GM23338 (cell line): ENCODE data around the gene CERT1. TPM values are rescaled to one million over a fixed set of nuclear protein-coding genes. Genes with fewer than 3 reads are reported as not detected.

Source experiments
- ATAC-seq: fragments of 200-7000 bp; cut with Tn5 transposase; 3 replicates; pipeline ENCODE4 v1.9.1; 2020
- DNase-seq: peaks from one replicate; pipeline ENCODE4 v3.0.0-alpha.2; 2015; ENCODE audit warnings: low spot score
- H2AFZ ChIP-seq: fragments of 200-600 bp; sonication (generic); 2 replicates; pipeline ENCODE4 v1.8.0; 2016; ENCODE audit warnings: antibody characterized with exemption, mild to moderate bottlenecking, moderate library complexity
- H3F3A ChIP-seq: fragments of 200-600 bp; sonication (generic); replicated peaks from 2 replicates; pipeline ENCODE4 v1.8.0; 2017; ENCODE audit warnings: antibody characterized with exemption, mixed run types, low read depth
- H3K27ac ChIP-seq: fragments of 200-600 bp; sonication (generic); 2 replicates; pipeline ENCODE4 v1.6.1; 2016; ENCODE audit warnings: low read depth
- H3K27me3 ChIP-seq: fragments of 200-600 bp; sonication (generic); 2 replicates; pipeline ENCODE4 v1.8.0; 2016; ENCODE audit warnings: mild to moderate bottlenecking, mixed run types, moderate library complexity; ENCODE audit not compliant: insufficient read depth
- H3K36me3 ChIP-seq: fragments of 200-600 bp; sonication (generic); 2 replicates; pipeline ENCODE4 v1.8.0; 2016; ENCODE audit warnings: mild to moderate bottlenecking; ENCODE audit not compliant: insufficient read depth
- H3K4me1 ChIP-seq: fragments of 200-600 bp; sonication (generic); 2 replicates; pipeline ENCODE4 v1.8.0; 2016; ENCODE audit warnings: mild to moderate bottlenecking, moderate library complexity; ENCODE audit not compliant: insufficient read depth
- H3K4me2 ChIP-seq: fragments of 200-600 bp; sonication (generic); 2 replicates; pipeline ENCODE4 v1.7.1; 2017; ENCODE audit warnings: mixed run types
- H3K4me3 ChIP-seq: fragments of 200-600 bp; sonication (generic); 2 replicates; pipeline ENCODE4 v1.6.1; 2016; ENCODE audit warnings: mixed run types
- H3K79me2 ChIP-seq: fragments of 200-600 bp; sonication (generic); replicated peaks from 2 replicates; pipeline ENCODE4 v1.8.0; 2017; ENCODE audit warnings: mild to moderate bottlenecking; ENCODE audit not compliant: insufficient read depth
- H3K9me2 ChIP-seq: fragments of 200-600 bp; sonication (generic); 2 replicates; pipeline ENCODE4 v1.8.0; 2017; ENCODE audit not compliant: insufficient read depth
- H4K20me1 ChIP-seq: fragments of 200-600 bp; sonication (generic); replicated peaks from 2 replicates; pipeline ENCODE4 v1.8.0; 2017; ENCODE audit warnings: mild to moderate bottlenecking; ENCODE audit not compliant: insufficient read depth
- H3K27ac Mint-ChIP-seq: 2 replicates; pipeline ENCODE4 v1.8.0; 2020; ENCODE audit warnings: inconsistent platforms, mild to moderate bottlenecking, moderate library complexity, mixed read lengths
- H3K27me3 Mint-ChIP-seq: 3 replicates; pipeline ENCODE4 v1.8.0; 2022; ENCODE audit warnings: low read depth, mild to moderate bottlenecking, moderate library complexity, mixed read lengths, inconsistent platforms; ENCODE audit not compliant: insufficient read depth, poor library complexity
- H3K36me3 Mint-ChIP-seq: 3 replicates; pipeline ENCODE4 v1.8.0; 2021; ENCODE audit warnings: low read depth, mild to moderate bottlenecking, inconsistent platforms, moderate library complexity, mixed read lengths
- H3K4me1 Mint-ChIP-seq: 3 replicates; pipeline ENCODE4 v1.8.0; 2020; ENCODE audit warnings: mild to moderate bottlenecking, inconsistent platforms, mixed read lengths
- H3K4me3 Mint-ChIP-seq: 3 replicates; pipeline ENCODE4 v1.8.0; 2021; ENCODE audit warnings: moderate library complexity, mild to moderate bottlenecking, inconsistent platforms, mixed read lengths
- H3K9me3 Mint-ChIP-seq: 3 replicates; pipeline ENCODE4 v1.8.0; 2020; ENCODE audit warnings: moderate library complexity, mild to moderate bottlenecking, inconsistent platforms, mixed read lengths
- CREB1 ChIP-seq: fragments of 250-450 bp; sonication (Bioruptor Pico); IDR thresholded peaks from 2 replicates; pipeline ENCODE4 v1.5.0; 2020; ENCODE audit warnings: low read depth, mild to moderate bottlenecking, moderate library complexity
- EZH2 ChIP-seq: fragments of 200-600 bp; sonication (generic); IDR thresholded peaks from one replicate; pipeline ENCODE4 v1.8.0; 2017; ENCODE audit warnings: antibody characterized with exemption, mild to moderate bottlenecking, low read depth; ENCODE audit not compliant: unreplicated experiment
- EZH2phosphoT487 ChIP-seq: fragments of 200-600 bp; sonication (generic); IDR thresholded peaks from one replicate; pipeline ENCODE4 v1.8.1; 2018; ENCODE audit warnings: antibody characterized with exemption; ENCODE audit not compliant: unreplicated experiment
- JUNB ChIP-seq: IDR thresholded peaks from one replicate; pipeline ENCODE4 v1.6.1; 2016; ENCODE audit warnings: antibody characterized with exemption; ENCODE audit not compliant: unreplicated experiment
- NANOG ChIP-seq: IDR thresholded peaks from 2 replicates; pipeline ENCODE4 v1.6.1; 2016; ENCODE audit warnings: antibody characterized with exemption, borderline replicate concordance
- POLR2AphosphoS5 ChIP-seq: IDR thresholded peaks from 2 replicates; pipeline ENCODE4 v1.6.1; 2016; ENCODE audit warnings: antibody characterized with exemption, low read depth
- STAT1 ChIP-seq: IDR thresholded peaks from one replicate; pipeline ENCODE4 v1.6.1; 2016; ENCODE audit warnings: antibody characterized with exemption; ENCODE audit not compliant: unreplicated experiment
- ZNF331 ChIP-seq: fragments of 250-450 bp; sonication (Bioruptor Pico); IDR thresholded peaks from 2 replicates; pipeline ENCODE4 v1.5.0; 2020; ENCODE audit warnings: low read depth, mild to moderate bottlenecking, moderate library complexity
- polyA plus RNA-seq: library from polyadenylated mRNA; unstranded; fragments of >200 nt; fragmentation: Nextera tagmentation; extraction: Ambion mirVana; gene quantifications from 2 replicates; pipeline ENCODE4 v1.2.1, GENCODE V29; 2016
- total RNA-seq: library from RNA; depleted of rRNA; stranded (reverse); fragments of >200 nt; shearing (Covaris generic); gene quantifications from 2 replicates; pipeline ENCODE4 v1.2.3, GENCODE V29; 2014
- TF ChIP-seq, protein P1 (sequence below), 2 experiments: fragments of 200-600 bp in 1 of 2; sonication (generic) in 1 of 2; conservative IDR thresholded peaks; 2 replicates each; pipeline versions ENCODE4 v1.5.1 to v1.6.1; 2016 to 2017; ENCODE audit warnings: antibody characterized with exemption in 2 of 2, low read depth in 2 of 2, mild to moderate bottlenecking in 2 of 2, moderate library complexity in 1 of 2
- TF ChIP-seq, protein P2 (sequence below): fragments of 250-450 bp; sonication (Bioruptor Pico); IDR thresholded peaks from 2 replicates; pipeline ENCODE4 v1.5.0; 2020; ENCODE audit warnings: mild to moderate bottlenecking, moderate library complexity
- TF ChIP-seq, protein P3 (sequence below): IDR thresholded peaks from one replicate; pipeline ENCODE4 v1.6.1; 2018; ENCODE audit warnings: antibody characterized with exemption; ENCODE audit not compliant: unreplicated experiment

The CERT1 gene
- total and polyA plus RNA-seq, 2 experiments from 2014 or later, result 36.5 to 40.7 TPM

DNA sequence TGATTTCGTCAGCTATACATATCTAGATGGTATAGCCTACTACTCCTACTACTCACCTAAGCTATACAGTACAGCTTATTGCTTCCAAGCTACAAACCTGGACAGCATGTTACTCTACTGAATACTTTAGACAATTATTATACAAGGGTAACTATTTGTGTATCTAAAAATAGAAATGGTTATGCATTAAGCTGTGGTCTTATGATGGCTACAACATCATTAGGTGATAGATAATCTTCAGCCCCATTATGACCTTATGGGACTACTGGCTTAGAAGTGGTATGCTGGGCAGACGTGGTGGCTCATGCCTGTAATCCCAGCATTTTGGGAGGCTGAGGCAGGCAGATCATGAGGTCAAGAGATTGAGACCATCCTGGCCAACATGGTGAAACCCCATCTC is 40.2 kb downstream of the CERT1 start:
- 0 out of 2 replicates have a peak, but pooled peaks cover under 1% of the 10 kb centered on the region for H4K20me1 ChIP-seq
- H3K4me2 ChIP-seq, result no peak overlapping the region
- H3K27ac ChIP-seq, result no peak overlapping the region
- H3K4me3 ChIP-seq, result no peak overlapping the region
- H3K36me3 ChIP-seq, result no peaks in the 10 kb centered on the region
- H3K27me3 ChIP-seq, result no peaks in the 10 kb centered on the region
- peaks cover 25% of the 10 kb centered on the region for H3K4me1 ChIP-seq
- peaks cover 68% of the 10 kb centered on the region for H3K79me2 ChIP-seq
- Mint-ChIP-seq H3K36me3 (peaks cover 9% of the 10 kb centered on the region; the same call in 2 of the 3 replicates), H3K9me3 (peaks cover 4% of the 10 kb centered on the region; the same call in 2 of the 3 replicates), H3K4me3 (no peak overlapping the region), H3K27ac (no peak overlapping the region), H3K4me1 (peaks cover 29% of the 10 kb centered on the region), H3K27me3 (peaks cover 2% of the 10 kb centered on the region)
- ATAC-seq (no peak), DNase-seq (no peak)
- H2AFZ ChIP-seq, result no peak overlapping the region
- no peak for TF ChIP-seq EZH2phosphoT487
- TF ChIP-seq CREB1 (CRISPR knock-in tag), result no peak
- TF ChIP-seq EZH2, result no peak
- no peak for TF ChIP-seq POLR2AphosphoS5
- no peaks in the 10 kb centered on the region for H3F3A ChIP-seq
- H3K9me2 ChIP-seq, result no peaks in the 10 kb centered on the region

DNA sequence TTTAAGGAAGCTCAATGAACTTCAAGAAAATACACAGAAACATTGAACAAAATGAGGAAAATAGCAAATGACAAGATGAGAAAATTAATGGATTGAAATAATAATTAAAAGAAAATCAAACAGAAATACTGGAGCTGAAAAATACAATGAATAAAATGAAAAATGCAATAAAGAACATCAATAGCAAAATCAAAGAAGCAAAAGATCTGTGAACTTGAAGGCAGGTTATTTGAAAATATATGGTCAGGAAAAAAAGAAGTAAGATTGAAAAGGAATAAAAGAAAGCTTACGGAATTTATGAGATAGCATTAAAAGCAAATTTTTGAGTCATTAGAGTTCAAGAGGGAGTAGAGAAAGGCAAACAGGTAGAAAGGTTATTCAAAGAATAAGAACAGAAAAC is 42.4 kb downstream of the CERT1 start:
- Mint-ChIP-seq H3K9me3 (peaks cover 4% of the 10 kb centered on the region; the same call in 2 of the 3 replicates), H3K27ac (no peak overlapping the region), H3K4me3 (no peak overlapping the region), H3K4me1 (peaks cover 27% of the 10 kb centered on the region), H3K36me3 (peaks cover 6% of the 10 kb centered on the region; the same call in 2 of the 3 replicates), H3K27me3 (peaks cover 2% of the 10 kb centered on the region)
- Histone ChIP-seq H3K36me3 (no peaks in the 10 kb centered on the region), H3K9me2 (no peaks in the 10 kb centered on the region), H3K27me3 (no peaks in the 10 kb centered on the region), H3K27ac (no peak overlapping the region), H3K79me2 (peaks cover 73% of the 10 kb centered on the region), H4K20me1 (0 out of 2 replicates have a peak, but pooled peaks cover 4% of the 10 kb centered on the region), H3F3A (no peaks in the 10 kb centered on the region), H3K4me1 (peaks cover 20% of the 10 kb centered on the region), H3K4me3 (no peak overlapping the region), H3K4me2 (no peak overlapping the region), H2AFZ (no peak overlapping the region)
- ATAC-seq, result no peak
- DNase-seq, result no peak
- TF ChIP-seq ZNF331 (CRISPR knock-in tag), result no peak
- no peak for TF ChIP-seq STAT1
- TF ChIP-seq, protein P1, sequence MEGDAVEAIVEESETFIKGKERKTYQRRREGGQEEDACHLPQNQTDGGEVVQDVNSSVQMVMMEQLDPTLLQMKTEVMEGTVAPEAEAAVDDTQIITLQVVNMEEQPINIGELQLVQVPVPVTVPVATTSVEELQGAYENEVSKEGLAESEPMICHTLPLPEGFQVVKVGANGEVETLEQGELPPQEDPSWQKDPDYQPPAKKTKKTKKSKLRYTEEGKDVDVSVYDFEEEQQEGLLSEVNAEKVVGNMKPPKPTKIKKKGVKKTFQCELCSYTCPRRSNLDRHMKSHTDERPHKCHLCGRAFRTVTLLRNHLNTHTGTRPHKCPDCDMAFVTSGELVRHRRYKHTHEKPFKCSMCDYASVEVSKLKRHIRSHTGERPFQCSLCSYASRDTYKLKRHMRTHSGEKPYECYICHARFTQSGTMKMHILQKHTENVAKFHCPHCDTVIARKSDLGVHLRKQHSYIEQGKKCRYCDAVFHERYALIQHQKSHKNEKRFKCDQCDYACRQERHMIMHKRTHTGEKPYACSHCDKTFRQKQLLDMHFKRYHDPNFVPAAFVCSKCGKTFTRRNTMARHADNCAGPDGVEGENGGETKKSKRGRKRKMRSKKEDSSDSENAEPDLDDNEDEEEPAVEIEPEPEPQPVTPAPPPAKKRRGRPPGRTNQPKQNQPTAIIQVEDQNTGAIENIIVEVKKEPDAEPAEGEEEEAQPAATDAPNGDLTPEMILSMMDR (conservative IDR thresholded peaks at IDR 0.05; ENCODE audit: low read depth in 2 of 2), result no peak
- TF ChIP-seq, protein P2, sequence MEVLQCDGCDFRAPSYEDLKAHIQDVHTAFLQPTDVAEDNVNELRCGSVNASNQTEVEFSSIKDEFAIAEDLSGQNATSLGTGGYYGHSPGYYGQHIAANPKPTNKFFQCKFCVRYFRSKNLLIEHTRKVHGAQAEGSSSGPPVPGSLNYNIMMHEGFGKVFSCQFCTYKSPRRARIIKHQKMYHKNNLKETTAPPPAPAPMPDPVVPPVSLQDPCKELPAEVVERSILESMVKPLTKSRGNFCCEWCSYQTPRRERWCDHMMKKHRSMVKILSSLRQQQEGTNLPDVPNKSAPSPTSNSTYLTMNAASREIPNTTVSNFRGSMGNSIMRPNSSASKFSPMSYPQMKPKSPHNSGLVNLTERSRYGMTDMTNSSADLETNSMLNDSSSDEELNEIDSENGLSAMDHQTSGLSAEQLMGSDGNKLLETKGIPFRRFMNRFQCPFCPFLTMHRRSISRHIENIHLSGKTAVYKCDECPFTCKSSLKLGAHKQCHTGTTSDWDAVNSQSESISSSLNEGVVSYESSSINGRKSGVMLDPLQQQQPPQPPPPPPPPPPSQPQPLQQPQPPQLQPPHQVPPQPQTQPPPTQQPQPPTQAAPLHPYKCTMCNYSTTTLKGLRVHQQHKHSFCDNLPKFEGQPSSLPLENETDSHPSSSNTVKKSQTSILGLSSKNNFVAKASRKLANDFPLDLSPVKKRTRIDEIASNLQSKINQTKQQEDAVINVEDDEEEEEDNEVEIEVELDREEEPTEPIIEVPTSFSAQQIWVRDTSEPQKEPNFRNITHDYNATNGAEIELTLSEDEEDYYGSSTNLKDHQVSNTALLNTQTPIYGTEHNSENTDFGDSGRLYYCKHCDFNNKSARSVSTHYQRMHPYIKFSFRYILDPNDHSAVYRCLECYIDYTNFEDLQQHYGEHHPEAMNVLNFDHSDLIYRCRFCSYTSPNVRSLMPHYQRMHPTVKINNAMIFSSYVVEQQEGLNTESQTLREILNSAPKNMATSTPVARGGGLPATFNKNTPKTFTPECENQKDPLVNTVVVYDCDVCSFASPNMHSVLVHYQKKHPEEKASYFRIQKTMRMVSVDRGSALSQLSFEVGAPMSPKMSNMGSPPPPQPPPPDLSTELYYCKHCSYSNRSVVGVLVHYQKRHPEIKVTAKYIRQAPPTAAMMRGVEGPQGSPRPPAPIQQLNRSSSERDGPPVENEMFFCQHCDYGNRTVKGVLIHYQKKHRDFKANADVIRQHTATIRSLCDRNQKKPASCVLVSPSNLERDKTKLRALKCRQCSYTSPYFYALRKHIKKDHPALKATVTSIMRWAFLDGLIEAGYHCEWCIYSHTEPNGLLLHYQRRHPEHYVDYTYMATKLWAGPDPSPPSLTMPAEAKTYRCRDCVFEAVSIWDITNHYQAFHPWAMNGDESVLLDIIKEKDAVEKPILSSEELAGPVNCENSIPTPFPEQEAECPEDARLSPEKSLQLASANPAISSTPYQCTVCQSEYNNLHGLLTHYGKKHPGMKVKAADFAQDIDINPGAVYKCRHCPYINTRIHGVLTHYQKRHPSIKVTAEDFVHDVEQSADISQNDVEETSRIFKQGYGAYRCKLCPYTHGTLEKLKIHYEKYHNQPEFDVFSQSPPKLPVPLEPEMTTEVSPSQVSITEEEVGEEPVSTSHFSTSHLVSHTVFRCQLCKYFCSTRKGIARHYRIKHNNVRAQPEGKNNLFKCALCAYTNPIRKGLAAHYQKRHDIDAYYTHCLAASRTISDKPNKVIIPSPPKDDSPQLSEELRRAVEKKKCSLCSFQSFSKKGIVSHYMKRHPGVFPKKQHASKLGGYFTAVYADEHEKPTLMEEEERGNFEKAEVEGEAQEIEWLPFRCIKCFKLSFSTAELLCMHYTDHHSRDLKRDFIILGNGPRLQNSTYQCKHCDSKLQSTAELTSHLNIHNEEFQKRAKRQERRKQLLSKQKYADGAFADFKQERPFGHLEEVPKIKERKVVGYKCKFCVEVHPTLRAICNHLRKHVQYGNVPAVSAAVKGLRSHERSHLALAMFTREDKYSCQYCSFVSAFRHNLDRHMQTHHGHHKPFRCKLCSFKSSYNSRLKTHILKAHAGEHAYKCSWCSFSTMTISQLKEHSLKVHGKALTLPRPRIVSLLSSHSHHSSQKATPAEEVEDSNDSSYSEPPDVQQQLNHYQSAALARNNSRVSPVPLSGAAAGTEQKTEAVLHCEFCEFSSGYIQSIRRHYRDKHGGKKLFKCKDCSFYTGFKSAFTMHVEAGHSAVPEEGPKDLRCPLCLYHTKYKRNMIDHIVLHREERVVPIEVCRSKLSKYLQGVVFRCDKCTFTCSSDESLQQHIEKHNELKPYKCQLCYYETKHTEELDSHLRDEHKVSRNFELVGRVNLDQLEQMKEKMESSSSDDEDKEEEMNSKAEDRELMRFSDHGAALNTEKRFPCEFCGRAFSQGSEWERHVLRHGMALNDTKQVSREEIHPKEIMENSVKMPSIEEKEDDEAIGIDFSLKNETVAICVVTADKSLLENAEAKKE, result no peak
- TF ChIP-seq JUNB, result no peak
- no peak for TF ChIP-seq NANOG
- no peak for TF ChIP-seq EZH2phosphoT487
- TF ChIP-seq, protein P3, sequence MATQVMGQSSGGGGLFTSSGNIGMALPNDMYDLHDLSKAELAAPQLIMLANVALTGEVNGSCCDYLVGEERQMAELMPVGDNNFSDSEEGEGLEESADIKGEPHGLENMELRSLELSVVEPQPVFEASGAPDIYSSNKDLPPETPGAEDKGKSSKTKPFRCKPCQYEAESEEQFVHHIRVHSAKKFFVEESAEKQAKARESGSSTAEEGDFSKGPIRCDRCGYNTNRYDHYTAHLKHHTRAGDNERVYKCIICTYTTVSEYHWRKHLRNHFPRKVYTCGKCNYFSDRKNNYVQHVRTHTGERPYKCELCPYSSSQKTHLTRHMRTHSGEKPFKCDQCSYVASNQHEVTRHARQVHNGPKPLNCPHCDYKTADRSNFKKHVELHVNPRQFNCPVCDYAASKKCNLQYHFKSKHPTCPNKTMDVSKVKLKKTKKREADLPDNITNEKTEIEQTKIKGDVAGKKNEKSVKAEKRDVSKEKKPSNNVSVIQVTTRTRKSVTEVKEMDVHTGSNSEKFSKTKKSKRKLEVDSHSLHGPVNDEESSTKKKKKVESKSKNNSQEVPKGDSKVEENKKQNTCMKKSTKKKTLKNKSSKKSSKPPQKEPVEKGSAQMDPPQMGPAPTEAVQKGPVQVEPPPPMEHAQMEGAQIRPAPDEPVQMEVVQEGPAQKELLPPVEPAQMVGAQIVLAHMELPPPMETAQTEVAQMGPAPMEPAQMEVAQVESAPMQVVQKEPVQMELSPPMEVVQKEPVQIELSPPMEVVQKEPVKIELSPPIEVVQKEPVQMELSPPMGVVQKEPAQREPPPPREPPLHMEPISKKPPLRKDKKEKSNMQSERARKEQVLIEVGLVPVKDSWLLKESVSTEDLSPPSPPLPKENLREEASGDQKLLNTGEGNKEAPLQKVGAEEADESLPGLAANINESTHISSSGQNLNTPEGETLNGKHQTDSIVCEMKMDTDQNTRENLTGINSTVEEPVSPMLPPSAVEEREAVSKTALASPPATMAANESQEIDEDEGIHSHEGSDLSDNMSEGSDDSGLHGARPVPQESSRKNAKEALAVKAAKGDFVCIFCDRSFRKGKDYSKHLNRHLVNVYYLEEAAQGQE, result no peak
- no peak for TF ChIP-seq CREB1 (CRISPR knock-in tag)
